MM.1S (cell line): ENCODE data around the gene PZP.

Experiments used
- DNase-seq: peaks from one replicate; pipeline ENCODE4 v3.0.0-alpha.2; 2015
- H2AFZ ChIP-seq: fragments of 300-600 bp; sonication (generic); 2 replicates; pipeline ENCODE4 v1.6.0; 2016; ENCODE audit warnings: antibody characterized with exemption, low read length
- H3F3A ChIP-seq: fragments of 300-600 bp; sonication (generic); 2 replicates; pipeline ENCODE4 v1.6.1; 2016; ENCODE audit warnings: mild to moderate bottlenecking, antibody characterized with exemption, low read length, moderate library complexity, mixed read lengths; ENCODE audit not compliant: insufficient read depth
- H3K27ac ChIP-seq: fragments of 300-600 bp; sonication (generic); 2 replicates; pipeline ENCODE4 v1.5.1; 2016; ENCODE audit warnings: mild to moderate bottlenecking, low read length
- H3K27me3 ChIP-seq: fragments of 300-600 bp; sonication (generic); replicated peaks from 2 replicates; pipeline ENCODE4 v1.6.0; 2016; ENCODE audit warnings: low read length; ENCODE audit not compliant: insufficient read depth
- H3K36me3 ChIP-seq: fragments of 300-600 bp; sonication (generic); replicated peaks from 2 replicates; pipeline ENCODE4 v1.6.1; 2016; ENCODE audit warnings: mild to moderate bottlenecking, low read length, mixed read lengths; ENCODE audit not compliant: insufficient read depth
- H3K4me1 ChIP-seq: fragments of 300-600 bp; sonication (generic); 2 replicates; pipeline ENCODE4 v1.6.1; 2016; ENCODE audit warnings: low read length, mixed read lengths
- H3K4me2 ChIP-seq: fragments of 300-600 bp; sonication (generic); 2 replicates; pipeline ENCODE4 v1.6.0; 2016; ENCODE audit warnings: low read depth, low read length
- H3K4me3 ChIP-seq: fragments of 300-600 bp; sonication (generic); 2 replicates; pipeline ENCODE4 v1.5.1; 2016; ENCODE audit warnings: low read length, mixed read lengths
- H3K79me2 ChIP-seq: fragments of 300-600 bp; sonication (generic); 2 replicates; pipeline ENCODE4 v1.6.1; 2016; ENCODE audit warnings: mixed run types, low read length, mixed read lengths
- H3K9ac ChIP-seq: fragments of 300-600 bp; sonication (generic); 2 replicates; pipeline ENCODE4 v1.6.1; 2016; ENCODE audit warnings: low read length, mixed read lengths
- H3K9me2 ChIP-seq: fragments of 300-600 bp; sonication (generic); replicated peaks from 2 replicates; pipeline ENCODE4 v1.6.1; 2016; ENCODE audit warnings: mild to moderate bottlenecking, low read length, mixed read lengths; ENCODE audit not compliant: insufficient read depth
- H3K9me3 ChIP-seq: fragments of 300-600 bp; sonication (generic); replicated peaks from 2 replicates; pipeline ENCODE4 v1.6.1; 2016; ENCODE audit warnings: mild to moderate bottlenecking, low read length, mixed read lengths; ENCODE audit not compliant: insufficient read depth
- H4K20me1 ChIP-seq: fragments of 300-600 bp; sonication (generic); 2 replicates; pipeline ENCODE4 v1.6.1; 2016; ENCODE audit warnings: mild to moderate bottlenecking, low read length, moderate library complexity, mixed read lengths; ENCODE audit not compliant: insufficient read depth
- CTCF ChIP-seq: fragments of 300-600 bp; sonication (generic); IDR thresholded peaks from 2 replicates; pipeline ENCODE4 v1.5.1; 2016; ENCODE audit warnings: antibody characterized with exemption, low read length, mixed read lengths
- EZH2 ChIP-seq: fragments of 300-600 bp; sonication (generic); optimal IDR thresholded peaks from 2 replicates; pipeline ENCODE3; 2017; ENCODE audit warnings: low read depth, mild to moderate bottlenecking, antibody characterized with exemption, low read length, mixed read lengths
- EZH2phosphoT487 ChIP-seq: fragments of 300-600 bp; sonication (generic); IDR thresholded peaks from 2 replicates; pipeline ENCODE4 v1.6.1; 2018; ENCODE audit warnings: antibody characterized with exemption, low read length

Gene PZP

GRCh38 chr12:9114946-9115345 is 93.2 kb downstream of the PZP start:
- no peak for DNase-seq
- Histone ChIP-seq H3K4me1 (peaks cover 9% of the 10 kb centered on the region; the same call in 1 of the 2 replicates), H3K9me2 (no peaks in the 10 kb centered on the region), H3K9me3 (no peaks in the 10 kb centered on the region), H3K4me3 (no peak overlapping the region), H2AFZ (no peak overlapping the region), H3F3A (no peaks in the 10 kb centered on the region), H3K27ac (no peak overlapping the region), H4K20me1 (no peaks in the 10 kb centered on the region), H3K27me3 (no peaks in the 10 kb centered on the region), H3K4me2 (no peak overlapping the region), H3K9ac (no peak overlapping the region), H3K36me3 (no peaks in the 10 kb centered on the region), H3K79me2 (no peaks in the 10 kb centered on the region)
- no peak for TF ChIP-seq EZH2
- no peak for TF ChIP-seq CTCF
- no peak for TF ChIP-seq EZH2phosphoT487

- TF ChIP-seq EZH2phosphoT487: no peak
- no peak for TF ChIP-seq EZH2
- TF ChIP-seq CTCF: no peak
- peaks cover 9% of the 10 kb centered on the region; the same call in 1 of the 2 replicates for H3K4me1 ChIP-seq
- no peaks in the 10 kb centered on the region for H4K20me1 ChIP-seq
- no peaks in the 10 kb centered on the region for H3K79me2 ChIP-seq
- DNase-seq: no peak
- H3K4me3 ChIP-seq: no peak overlapping the region
- H3K9ac ChIP-seq: no peak overlapping the region
- no peaks in the 10 kb centered on the region for H3K9me3 ChIP-seq
- no peaks in the 10 kb centered on the region for H3K27me3 ChIP-seq
- no peak overlapping the region for H2AFZ ChIP-seq
- no peak overlapping the region for H3K4me2 ChIP-seq
- no peaks in the 10 kb centered on the region for H3K36me3 ChIP-seq
- no peaks in the 10 kb centered on the region for H3K9me2 ChIP-seq
- H3F3A ChIP-seq: no peaks in the 10 kb centered on the region
- no peak overlapping the region for H3K27ac ChIP-seq
Measured at GRCh38 chr12:9113987-9114309, 94.2 kb downstream of the PZP start.

- peaks cover 9% of the 10 kb centered on the region; the same call in 1 of the 2 replicates for H3K4me1 ChIP-seq
Measured at GRCh38 chr12:9113296-9113986, 94.8 kb downstream of the PZP start.

More at GRCh38 chr12:9113296-9113986, 94.8 kb downstream of the PZP start:
- Histone ChIP-seq H3K27ac (no peak overlapping the region), H2AFZ (no peak overlapping the region), H3K36me3 (no peaks in the 10 kb centered on the region), H4K20me1 (no peaks in the 10 kb centered on the region), H3K27me3 (no peaks in the 10 kb centered on the region), H3K9me3 (no peaks in the 10 kb centered on the region), H3F3A (no peaks in the 10 kb centered on the region), H3K4me2 (no peak overlapping the region), H3K9ac (no peak overlapping the region), H3K4me3 (no peak overlapping the region), H3K79me2 (no peaks in the 10 kb centered on the region), H3K9me2 (no peaks in the 10 kb centered on the region)
- DNase-seq: no peak
- no peak for TF ChIP-seq CTCF
- no peak for TF ChIP-seq EZH2
- TF ChIP-seq EZH2phosphoT487: no peak
